Activated CD4-positive, alpha-beta T cell treated with anti-CD3 and anti-CD28 coated beads for 48 hours (primary cell): ENCODE measurements around the gene SLC30A4.
A peak's percentile ranks its signal among the peaks of the same experiment; 100 is the strongest.

Experiments used
- DNase-seq: peaks from one replicate; pipeline ENCODE4 v3.0.0-alpha.2; 2020

Gene SLC30A4

DNA sequence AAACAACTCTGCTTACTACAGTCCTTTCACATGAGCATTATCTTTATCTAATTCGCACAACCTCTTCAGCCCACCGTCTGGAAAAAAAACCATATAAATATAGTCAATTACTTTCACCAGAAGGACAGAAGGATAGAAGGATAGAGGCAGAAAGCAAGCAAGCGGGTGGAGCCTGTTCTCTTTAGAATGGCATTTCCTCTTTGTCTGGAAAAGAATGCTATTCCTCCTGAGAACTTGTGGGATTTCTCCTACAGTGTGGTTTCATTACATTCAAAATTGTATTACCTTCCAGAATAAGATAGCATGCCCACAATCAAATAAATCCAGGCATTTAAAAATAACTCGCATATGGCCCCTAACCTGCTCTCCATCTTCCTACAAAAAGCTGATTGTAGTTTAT, 23.1 kb downstream of the SLC30A4 start:
- no peak for DNase-seq

DNA sequence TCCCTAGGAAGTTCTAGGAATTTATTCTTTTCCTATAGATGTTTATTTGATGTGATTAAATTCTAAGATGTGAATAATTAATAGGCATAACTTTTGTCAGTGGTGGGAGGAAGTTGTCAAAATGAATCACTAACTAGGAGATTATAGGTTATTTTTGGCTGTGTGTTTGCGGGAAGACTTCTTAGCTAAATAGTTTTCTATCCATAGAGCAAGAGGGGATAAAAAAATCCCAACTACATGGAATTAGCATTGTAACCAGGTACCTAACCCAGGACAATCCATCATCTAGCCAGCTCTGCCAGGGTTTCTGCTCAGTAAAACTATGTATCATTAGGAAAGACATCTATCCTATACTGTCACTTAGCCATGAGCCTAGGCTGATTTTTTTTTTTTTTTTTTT, 23.9 kb downstream of the SLC30A4 start:
- no peak for DNase-seq

DNA sequence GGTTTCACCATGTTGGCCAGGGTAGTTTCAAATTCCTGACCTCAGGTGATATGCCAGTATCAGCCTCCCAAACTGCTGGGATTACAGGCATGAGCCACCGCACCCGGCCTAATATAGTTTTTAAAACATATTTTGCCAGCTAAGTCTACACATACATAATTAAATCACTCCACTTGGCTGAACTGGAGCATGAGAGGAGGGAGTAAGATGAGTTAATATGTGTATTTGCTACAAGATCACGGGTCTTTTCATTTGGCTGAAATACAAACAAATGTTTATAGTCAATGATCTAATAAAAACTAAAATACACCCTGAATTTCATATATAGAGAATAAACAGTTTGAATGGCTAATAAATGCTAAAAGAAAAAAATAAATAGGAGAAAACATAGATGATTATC, 25.3 kb downstream of the SLC30A4 start:
- no peak for DNase-seq

DNA sequence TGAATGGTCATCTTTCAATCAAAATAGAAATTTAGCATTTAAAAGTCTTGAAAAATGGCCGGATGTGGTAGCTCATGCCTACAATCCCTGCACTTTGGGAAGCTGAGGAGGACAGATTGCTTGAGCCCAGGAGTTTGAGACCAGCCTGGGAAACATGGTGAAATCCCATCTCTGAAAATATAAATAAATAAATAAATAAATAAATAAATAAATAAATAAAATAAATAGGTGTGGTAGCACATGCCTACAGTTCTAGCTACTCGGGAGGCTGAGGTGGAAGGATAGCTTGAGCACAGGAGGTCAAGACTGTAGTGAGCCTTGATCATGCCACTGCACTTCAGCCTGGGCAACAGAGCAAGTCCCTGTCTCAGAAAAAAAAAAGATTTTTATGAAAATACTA, 25.9 kb downstream of the SLC30A4 start:
- no peak for DNase-seq

DNA sequence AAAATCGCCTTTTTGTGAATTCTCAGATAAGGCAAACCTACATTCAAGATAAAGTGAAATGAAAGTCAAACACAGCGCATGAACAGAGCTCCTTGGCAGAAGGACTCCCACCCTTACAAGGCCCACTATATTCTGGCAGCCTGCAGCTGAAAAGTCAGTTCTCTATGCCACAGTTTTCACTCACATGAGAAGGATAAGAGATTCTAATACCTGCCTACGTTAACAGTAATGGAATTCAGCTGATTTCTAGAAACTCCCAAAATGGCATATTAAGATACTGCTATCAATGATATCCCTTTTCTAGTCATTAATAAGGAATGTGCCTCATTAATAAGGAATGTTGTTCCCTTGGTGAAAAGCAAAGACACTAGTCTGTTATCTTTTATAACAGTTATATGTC, 27.0 kb downstream of the SLC30A4 start:
- no peak for DNase-seq

DNA sequence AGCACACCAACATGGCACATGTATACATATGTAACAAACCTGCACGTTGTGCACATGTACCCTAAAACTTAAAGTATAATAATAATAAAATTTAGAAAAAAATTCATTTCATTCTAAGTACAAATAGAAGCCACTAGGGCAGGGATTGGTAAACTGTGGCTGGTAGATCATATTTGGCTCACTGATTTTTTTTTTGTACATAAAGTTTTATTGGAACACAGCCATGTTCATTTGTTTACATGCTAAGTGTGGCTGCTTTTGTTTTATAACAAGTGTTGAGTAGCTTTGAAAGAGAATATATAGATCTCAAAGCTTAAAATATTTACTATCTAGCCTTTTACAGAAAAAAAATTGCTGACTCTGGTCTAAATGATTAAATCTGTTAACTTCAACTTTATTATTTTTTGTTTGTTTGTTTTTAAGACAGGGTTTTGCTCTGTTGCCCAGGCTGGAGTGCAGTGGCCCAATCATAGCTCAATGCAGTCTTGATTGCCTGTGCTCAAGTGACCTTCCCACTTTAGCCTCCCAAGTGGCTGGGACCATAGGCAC, 32.8 kb downstream of the SLC30A4 start:
- DNase-seq = no peak

DNA sequence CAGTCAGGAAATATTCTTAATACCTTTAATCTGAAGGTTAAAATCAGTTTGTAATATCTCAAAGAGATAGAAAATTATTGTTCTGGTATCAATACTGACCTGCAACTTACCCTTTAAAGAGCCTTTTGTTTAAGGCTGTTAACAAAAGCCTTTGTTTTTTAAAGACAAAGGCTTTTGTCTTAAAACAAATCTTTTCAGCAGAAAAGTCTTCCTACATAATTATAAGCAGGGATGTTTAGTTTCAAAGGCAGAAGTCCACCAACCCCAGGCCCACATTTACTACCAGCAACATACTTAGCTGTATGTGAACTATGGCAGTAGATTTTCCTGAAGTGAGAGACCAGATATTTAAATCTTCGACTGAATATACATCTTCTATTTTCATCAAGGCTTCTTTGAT, 36.2 kb downstream of the SLC30A4 start:
- DNase-seq = no peak

DNA sequence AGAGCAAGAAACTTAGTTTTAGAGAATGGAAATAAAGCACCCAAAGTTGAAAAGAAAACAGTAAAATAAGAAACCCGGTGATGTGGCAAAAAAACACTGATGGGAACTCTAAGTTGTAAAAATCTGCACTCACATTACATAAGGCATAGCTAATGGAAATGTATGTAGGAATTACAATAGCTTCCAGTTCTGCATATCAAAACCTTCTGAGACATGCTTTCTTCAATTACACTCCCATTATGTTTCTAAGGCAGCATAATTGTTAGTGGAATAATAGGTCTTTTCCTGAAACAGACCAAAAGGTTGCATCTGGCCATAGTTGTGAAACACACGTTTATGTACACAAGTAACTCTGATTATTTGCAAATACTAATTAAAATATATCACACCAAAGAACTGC, 41.4 kb downstream of the SLC30A4 start:
- no peak for DNase-seq

DNA sequence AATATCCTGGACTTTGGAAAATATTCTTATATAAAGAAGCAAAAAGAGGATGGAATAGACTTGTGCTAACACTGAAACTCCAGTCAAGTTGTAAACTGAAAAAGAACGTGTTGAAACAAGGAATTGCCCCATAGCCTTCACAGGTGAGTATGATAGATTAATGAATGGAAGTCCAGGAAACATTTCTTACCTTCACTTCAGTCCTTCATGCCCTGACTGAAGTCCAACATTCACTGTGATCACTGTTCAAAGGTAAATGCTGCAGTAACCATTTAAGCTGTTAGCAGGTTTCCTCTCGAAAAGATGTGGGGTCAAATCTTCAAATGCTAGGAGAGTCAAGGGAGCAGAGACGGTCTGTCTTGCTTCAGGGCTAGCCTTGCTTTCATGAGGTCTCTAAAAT, 46.1 kb downstream of the SLC30A4 start:
- no peak for DNase-seq

DNA sequence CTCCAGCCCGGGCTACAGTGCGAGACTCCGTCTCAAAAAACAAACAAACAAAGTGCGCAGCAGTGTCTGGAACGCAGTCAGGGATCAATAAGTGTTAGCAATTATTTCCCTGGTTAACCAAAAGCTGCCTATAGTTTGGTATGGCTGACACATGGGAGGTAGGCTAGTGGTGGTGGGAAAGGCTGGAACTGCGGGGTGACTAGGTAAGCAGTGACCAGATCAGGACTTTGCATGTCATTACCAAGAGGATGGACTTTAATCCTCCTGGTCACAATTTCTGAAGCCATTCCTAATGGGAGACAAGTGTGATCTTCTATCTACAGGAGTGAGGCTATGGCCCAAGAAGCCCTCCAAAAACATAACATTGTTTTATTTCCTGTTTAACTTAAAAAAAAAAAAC, 47.8 kb downstream of the SLC30A4 start:
- DNase-seq = no peak

DNA sequence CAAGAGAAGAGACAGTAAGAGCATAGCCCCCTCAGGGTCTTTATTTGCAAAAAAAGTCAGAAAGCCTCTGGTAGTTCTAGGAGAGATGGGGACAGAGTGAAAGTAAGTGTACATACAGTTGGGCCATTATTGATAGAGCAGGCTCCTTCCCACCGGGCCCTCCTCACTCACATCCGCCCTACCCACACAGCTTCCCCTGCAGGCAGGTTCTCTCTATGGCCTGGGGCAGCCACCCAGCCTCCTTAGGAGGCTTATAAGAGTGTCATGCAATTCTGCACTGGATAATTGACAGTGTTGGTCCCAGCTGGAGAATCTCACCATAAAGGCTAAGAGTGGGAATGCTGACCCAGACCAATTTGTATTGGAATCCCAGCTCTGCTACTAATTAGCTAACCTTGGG, 49.5 kb downstream of the SLC30A4 start:
- no peak for DNase-seq

DNA sequence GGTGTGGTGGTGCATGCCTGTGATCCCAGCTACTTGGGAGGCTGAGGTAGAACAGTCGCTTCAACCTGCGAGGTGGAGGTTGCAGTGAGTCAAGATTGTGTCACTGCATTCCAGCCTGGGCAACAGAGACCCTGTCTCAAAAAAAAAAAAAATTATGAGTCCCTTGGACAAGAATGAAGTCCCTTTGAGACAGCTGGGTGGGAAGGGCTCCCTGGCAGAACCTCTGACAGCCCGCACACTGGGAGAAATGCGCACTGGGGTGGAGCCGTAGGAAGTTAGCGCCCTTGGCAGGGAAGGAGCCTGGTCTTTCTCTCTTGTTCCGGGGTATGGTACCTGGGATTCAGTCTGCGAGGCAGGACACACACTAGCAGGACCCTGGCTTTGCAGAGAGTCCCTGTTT, 51.4 kb downstream of the SLC30A4 start:
- DNase-seq = no peak

DNA sequence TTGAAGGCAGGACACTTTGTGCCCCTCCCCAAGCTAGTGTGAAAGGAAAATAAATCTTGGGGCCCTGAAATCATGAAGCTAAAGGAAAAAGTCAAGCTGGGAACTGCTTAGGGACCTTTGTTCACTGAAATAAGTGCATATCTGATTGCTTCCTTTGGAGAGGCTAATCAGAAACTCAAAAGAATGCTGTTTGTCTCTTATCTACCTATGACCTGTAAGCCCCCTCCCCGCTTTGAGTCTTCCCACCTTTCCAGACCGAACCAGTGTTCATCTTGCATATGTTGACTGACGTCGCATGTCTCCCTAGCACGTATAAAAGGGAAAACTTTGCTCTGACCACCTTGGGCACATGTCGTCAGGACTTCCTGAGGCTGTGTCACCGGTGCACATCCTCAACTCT, 53.1 kb downstream of the SLC30A4 start:
- DNase-seq = no peak

DNA sequence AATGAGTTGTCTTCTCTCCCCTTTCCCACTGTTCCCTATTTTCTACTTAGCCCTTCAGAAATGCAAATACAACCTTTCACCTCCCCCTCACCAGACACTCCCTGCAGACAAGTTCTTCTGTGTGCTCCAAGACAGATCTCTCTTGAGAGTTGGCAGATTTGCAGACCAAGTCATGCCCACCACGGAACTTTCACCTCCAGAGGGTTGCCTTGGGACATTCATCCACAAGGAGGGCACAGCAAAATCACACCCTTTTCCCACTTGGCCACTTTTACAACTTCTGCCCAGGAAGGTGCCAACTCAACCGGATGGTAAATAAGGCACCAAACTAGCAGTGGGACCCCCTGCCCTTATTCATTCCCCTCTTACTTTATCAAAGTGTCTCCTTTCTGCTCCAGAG, 53.5 kb downstream of the SLC30A4 start:
- no peak for DNase-seq

DNA sequence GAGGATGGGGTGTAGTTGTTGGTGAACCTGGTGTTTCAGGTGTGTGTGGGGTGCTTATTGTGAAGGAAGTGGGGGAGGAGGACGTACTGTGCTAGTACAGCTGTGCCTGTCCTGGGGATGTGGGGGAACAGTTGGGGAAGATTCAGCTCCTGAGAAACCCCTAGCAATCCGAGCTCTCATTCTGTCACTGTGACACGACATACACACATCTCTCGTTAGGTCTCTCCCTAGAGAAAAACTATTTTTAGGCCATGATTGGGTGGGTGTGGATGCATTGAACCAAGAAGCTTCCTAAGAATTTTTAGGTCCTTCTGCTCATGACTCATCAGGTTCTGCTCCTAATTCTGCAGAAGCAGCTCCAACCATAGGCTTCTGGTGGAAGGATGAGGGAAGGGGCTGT, 54.3 kb downstream of the SLC30A4 start:
- no peak for DNase-seq

DNA sequence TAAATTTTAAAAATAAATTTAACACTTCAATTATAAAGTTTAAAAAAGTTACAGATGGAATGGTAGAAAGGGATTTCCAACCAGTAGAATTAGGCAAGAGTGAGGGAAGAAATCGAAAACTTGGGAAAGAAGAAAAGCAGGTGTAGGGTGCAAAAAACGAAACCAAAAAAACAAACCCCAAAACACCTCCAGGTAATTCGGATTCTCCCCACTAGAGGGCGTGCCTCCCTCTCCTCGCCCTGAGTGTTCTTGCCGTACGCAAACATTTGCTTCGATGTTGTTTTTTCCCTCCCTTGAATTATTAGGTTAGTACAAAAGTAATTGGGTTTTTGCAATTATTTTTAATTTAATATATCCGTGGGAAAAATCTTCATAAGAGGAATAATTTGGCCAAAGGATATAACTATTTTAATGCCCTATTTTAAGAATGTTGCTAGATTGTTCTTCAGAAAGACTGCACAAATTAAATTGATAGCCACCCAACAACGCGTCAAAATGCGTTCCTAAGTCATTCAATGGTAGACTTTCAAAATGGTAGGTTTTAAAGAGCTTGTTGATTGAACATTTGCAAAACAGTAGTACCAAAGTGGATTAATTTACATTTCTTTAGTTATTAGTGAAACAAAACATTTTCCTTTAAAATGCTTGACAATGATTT, 63.7 kb downstream of the SLC30A4 start:
- peak; percentile 87 for DNase-seq

DNA sequence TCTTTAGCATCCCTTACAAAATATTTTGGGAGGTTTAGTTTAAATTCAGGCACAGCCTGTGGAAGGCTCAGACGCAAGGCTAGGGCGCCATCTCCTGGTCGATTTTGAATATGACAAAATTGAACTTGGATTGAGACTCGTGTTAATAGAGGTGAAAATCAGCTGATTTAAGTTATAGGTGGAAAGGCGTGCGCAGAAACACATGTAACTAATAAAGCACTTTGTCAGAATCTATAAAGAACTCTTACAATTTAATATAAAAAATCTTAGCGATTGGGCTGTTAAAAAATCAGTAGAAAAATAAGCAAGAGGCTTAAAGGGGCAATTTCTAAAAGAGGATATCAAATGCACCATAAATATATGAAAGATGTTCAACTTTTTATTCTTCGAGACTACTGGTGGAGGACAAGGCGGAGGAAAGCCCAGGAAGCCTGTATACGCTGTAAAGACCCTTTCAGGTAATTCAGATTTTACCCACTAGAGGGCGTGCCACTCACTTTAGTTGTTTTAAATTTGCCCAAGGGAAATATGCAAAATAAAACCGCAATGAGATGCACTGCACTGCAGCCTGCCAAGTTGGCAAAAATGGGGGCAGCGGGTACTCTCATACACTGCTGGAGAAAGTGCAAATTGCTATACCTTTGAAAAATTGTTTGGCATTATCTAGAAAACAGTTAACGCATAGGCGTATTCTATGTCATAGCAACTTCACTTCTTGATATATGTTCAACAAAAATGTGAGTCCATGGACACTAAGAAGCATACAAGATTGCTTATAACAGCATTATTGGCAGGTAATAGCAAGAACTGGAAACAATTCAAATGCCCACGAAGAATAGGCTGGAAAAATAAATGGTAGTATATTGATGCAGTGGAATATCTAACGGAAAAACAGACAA, 64.7 kb downstream of the SLC30A4 start:
- peak; percentile 84 for DNase-seq

DNA sequence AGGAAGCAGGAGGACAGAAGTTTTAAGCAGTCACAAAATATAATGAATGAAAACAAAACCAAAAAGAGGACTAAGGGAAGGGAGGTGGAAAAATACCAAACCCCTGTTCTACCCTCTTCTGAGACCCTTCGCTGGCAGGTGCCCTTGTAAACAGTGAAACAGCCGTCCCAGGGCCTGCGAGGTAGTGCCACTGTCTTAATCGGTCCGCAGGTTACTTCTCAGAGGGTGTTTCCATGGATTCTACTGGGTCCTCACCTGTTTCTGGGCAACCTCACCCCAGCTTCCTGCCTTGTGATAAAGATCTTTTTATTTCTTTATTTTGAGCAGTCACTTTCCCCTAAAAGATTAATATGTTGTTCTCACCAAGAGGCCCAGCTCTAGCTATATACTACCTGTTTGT, 65.3 kb downstream of the SLC30A4 start:
- peak; percentile 11 for DNase-seq

DNA sequence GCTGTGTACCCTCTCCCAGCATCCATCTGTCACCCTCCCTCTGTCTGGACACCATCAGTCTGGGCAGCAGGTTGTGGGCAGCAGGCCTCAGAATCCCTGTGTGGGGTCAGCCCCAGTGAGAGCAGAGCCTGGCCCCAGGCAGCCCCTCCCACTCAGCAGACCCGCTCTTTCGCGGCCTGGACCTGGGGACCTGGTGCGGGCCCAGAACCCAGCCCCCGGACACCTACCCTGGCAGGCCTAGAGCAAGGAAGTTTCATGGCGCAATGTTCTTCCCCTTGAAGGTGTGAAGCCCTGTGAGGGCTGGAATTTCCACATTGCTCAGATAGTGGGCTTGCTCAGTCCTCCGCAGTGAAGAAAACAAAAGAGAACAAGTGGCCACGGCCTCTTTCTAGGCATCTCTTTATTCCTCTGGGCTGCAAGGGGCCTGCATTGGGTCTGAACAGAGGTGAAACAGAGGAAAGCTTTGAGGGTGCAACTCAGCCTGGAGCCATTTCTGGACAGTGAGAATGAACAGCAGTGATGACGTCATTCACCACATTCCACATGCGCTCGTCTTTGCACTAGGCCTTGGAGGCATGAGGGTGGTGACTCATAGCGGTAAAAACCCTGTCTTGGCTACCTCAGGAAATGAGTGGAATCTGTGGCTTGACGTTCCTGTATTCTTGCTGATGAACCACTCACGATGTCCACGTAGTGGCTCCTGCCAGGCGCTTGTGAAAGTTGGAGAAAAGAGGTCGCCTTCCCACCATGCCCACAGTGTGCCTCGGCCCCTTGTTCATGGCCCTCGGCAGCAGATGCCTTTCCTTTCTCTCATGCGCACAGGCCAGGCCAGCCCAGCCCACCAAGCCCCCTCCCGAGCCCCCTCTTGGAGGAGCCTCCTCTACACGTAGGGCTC, 66.1 kb downstream of the SLC30A4 start:
- peak; percentile 79 for DNase-seq

DNA sequence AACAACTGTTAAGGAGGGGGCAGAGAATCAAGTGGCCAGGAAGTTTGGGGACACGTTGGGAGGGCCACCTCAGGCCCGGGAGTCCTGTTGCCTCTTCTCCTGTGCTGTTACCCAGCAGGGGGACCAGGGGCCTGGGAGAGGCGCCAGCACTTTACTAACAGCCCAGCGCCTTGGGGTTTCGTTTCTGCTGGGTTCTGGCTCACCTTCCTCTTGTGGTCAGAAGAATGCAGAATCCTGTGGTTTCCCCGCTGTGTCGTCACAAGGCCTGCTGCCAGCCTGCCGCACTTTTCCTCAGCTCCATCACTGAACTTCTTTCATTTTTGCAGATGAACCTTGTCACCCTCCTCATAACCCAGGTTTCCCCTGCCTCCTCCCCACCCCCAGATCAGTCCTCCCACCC, 67.7 kb downstream of the SLC30A4 start:
- peak; percentile 81 for DNase-seq

DNA sequence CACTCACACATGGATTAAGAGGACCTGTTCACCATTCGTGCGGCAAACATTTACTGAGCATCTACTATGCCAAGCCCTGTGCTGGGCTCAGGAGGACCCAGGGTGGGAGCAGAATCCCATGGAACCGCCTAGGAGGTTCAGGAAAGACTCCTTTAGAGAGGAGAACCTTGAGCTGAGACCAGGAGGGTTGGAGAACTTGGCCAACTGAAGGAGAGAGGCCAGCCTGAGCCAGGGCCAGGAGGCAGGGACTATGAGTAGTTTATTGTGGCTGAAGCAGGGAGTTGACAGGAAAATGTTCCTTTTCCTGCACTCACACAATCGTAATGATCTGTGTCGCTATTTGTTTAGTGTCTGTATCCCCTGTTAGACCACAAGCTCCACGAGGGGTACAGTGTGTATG, 71.3 kb downstream of the SLC30A4 start:
- no peak for DNase-seq

DNA sequence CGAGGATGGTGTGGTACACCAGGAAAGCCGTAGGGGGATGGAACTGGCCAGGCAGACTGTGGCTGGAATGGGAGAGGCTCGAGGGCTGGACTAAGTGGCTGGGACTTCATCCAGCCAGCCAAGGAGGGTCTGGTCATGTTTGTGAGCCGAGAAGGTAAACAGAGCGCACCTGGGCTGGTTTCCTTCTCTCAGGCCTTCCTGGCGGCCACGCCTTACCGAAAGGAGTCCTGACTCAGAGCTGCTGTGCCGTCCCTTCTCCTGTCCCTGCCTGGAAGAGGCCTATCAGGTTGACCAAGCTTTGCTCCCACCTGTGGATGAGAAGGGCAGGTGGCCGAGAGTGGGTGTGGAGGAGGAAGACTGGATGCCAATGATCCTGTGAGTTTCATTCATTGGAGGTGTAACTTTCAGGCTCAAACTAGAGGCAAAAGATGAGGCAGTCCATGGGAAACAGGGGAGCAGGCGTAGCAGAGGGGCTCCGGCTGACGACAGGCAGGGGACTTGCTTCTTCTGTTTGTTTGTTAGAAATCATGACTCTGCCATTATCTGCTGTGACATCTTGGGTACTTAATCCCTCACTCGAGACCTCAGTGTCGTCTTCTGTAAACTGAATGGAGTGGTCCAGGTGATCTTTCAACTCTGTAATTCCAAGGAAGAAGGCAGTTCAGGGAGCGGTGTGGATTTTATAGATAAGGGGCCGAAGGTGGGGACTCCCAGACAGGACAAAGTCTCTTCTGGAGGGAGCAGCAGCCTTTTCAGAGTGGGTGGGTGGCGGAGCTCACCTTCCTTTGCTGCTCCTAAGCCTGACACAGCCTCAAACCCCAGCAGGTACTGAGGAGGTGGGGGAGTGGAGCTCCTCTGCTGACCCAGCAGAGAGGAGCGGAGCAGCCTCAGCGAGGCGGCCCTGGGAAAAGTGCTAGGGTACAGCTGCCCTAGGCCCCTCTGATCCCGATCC, 72.4 kb downstream of the SLC30A4 start:
- no peak for DNase-seq
